Panc1 (cell line): ENCODE results near the gene NEDD8.

ENCODE experiments used
- POLR2AphosphoS5 ChIP-seq: IDR thresholded peaks from 2 replicates; pipeline ENCODE4 v1.6.1; 2012; ENCODE audit warnings: mild to moderate bottlenecking, low read depth, low read length, moderate library complexity
- TF ChIP-seq, protein P1 (sequence below): fragments of 450-650 bp; IDR thresholded peaks from 2 replicates; pipeline ENCODE4 v1.5.1; 2017; ENCODE audit warnings: mild to moderate bottlenecking

DNA sequence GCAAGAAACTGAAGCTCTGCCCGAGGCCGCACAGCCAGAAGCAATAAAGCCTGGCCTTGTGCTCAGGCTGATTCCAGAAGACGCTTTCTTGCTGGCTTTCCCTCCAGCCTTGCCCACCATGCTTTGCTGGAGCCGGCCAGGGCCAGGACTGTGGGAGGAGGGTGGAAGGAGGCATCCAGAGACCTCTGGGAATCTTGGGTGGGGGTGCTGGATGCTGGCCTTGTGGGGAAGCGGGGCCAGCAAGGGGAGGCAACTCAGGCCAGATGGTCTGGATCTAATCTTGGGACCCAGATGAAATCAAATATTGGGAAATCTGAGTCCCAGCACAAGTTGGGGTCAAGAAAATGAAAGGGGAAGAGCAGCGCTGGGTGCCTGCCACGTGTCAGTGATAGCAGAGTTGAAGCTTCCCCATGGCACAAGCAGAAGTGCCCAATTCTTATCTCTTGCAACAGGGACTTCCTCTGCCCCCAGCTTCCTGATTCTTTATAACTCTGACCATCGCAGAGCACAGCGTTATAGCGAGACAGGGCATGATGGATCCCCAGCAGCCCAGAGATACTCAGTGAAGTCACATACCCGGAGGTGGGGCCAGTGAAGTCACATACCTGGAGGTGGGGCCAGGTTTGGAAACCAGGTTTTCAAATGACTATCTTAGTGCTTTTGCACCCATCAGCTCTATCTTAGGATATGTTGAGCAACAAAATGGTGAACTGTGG is 45.6 kb upstream of the NEDD8 start:
- TF ChIP-seq, protein P1, sequence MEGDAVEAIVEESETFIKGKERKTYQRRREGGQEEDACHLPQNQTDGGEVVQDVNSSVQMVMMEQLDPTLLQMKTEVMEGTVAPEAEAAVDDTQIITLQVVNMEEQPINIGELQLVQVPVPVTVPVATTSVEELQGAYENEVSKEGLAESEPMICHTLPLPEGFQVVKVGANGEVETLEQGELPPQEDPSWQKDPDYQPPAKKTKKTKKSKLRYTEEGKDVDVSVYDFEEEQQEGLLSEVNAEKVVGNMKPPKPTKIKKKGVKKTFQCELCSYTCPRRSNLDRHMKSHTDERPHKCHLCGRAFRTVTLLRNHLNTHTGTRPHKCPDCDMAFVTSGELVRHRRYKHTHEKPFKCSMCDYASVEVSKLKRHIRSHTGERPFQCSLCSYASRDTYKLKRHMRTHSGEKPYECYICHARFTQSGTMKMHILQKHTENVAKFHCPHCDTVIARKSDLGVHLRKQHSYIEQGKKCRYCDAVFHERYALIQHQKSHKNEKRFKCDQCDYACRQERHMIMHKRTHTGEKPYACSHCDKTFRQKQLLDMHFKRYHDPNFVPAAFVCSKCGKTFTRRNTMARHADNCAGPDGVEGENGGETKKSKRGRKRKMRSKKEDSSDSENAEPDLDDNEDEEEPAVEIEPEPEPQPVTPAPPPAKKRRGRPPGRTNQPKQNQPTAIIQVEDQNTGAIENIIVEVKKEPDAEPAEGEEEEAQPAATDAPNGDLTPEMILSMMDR = no peak
- no peak for TF ChIP-seq POLR2AphosphoS5
